Erythroblast (primary cell): ENCODE measurements around the gene PTPN1.

Experiments
- GATA1 ChIP-seq: IDR thresholded peaks from 2 replicates; pipeline ENCODE4 v1.6.1; 2011; ENCODE audit warnings: low read depth, mild to moderate bottlenecking, control low read depth, low read length, moderate library complexity
- POLR2A ChIP-seq: IDR thresholded peaks from 2 replicates; pipeline ENCODE4 v1.6.1; 2011; ENCODE audit warnings: mild to moderate bottlenecking, low read length

DNA sequence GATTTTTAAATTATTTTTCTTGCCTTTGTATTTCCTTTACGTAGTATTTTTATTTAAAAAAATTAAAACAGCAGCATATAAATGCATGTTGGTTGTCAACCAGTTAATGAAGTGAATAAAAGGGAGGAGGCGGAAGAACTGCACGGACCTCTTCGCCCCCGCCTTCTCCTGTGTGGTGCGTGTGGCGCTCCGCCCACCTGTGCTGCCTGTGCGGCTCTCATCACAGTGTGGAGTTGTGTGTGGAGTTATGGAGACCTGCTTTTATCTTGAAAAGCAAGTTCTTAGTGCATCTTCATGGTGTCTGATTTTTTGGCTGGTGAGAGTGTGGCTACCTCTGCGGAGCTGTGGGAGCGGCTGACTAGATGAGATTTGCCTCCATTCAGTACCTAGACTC is 58.4 kb downstream of the PTPN1 start:
- no peak for TF ChIP-seq POLR2A
- TF ChIP-seq GATA1, result no peak
